Osteoblast (primary cell): Measurements from ENCODE around the gene PSMD12. TPM values are rescaled to one million over a fixed set of nuclear protein-coding genes. Genes with fewer than 3 reads are reported as not detected.
"Not testable (repeated sequence)": the region's sequence is repeated elsewhere in the genome, so short reads cannot be mapped to it uniquely, and the experiment has no call there.

Experiments
- DNase-seq: peaks from one replicate; pipeline ENCODE4 v3.0.0; 2011; ENCODE audit warnings: low spot score, mixed read lengths; ENCODE audit not compliant: insufficient read length; ENCODE audit errors: missing footprints
- H2AFZ ChIP-seq: 2 replicates; pipeline ENCODE4 v1.6.0; 2011; ENCODE audit warnings: mild to moderate bottlenecking, low read length
- H3K27ac ChIP-seq: 2 replicates; pipeline ENCODE4 v1.5.1; 2011; ENCODE audit warnings: mild to moderate bottlenecking, low read depth, low read length, moderate library complexity
- H3K27me3 ChIP-seq: 2 replicates; pipeline ENCODE4 v1.6.0; 2012; ENCODE audit warnings: mild to moderate bottlenecking, control low read depth, inconsistent platforms, low read length, moderate library complexity; ENCODE audit not compliant: insufficient read depth
- H3K36me3 ChIP-seq: 2 replicates; pipeline ENCODE4 v1.5.1; 2011; ENCODE audit warnings: mild to moderate bottlenecking, low read length, control low read depth, moderate library complexity; ENCODE audit not compliant: insufficient read depth
- H3K4me1 ChIP-seq: 2 replicates; pipeline ENCODE4 v1.5.1; 2011; ENCODE audit warnings: mild to moderate bottlenecking, low read length, control low read depth, moderate library complexity; ENCODE audit not compliant: insufficient read depth
- H3K4me2 ChIP-seq: 2 replicates; pipeline ENCODE4 v1.6.0; 2011; ENCODE audit warnings: mild to moderate bottlenecking, low read length; ENCODE audit not compliant: insufficient read depth
- H3K4me3 ChIP-seq: fragments of 200-600 bp; sonication (generic); 3 replicates; pipeline ENCODE4 v1.5.1; 2012; ENCODE audit warnings: mild to moderate bottlenecking, low read length, inconsistent platforms; ENCODE audit not compliant: insufficient read depth
- H3K79me2 ChIP-seq: 2 replicates; pipeline ENCODE4 v1.6.0; 2012; ENCODE audit warnings: mild to moderate bottlenecking, low read length, control low read depth, inconsistent platforms; ENCODE audit not compliant: insufficient read depth
- H3K9me3 ChIP-seq: 2 replicates; pipeline ENCODE4 v1.5.1; 2011; ENCODE audit warnings: low read depth, low read length, control low read depth
- H4K20me1 ChIP-seq: 2 replicates; pipeline ENCODE4 v1.6.0; 2012; ENCODE audit warnings: mild to moderate bottlenecking, low read length, control low read depth; ENCODE audit not compliant: insufficient read depth
- CTCF ChIP-seq: IDR thresholded peaks from 2 replicates; pipeline ENCODE4 v1.5.1; 2011; ENCODE audit warnings: mild to moderate bottlenecking, low read depth, low read length, moderate library complexity; ENCODE audit errors: extremely low read depth
- total RNA-seq: library from RNA; depleted of rRNA; stranded (reverse); fragments of >200 nt; gene quantifications from 2 replicates; pipeline ENCODE4 v1.2.3, GENCODE V29; 2012

Gene PSMD12
- total RNA-seq, 1 donor: 24.2 TPM

GRCh38 chr17:67315865-67316264 lies 50.5 kb downstream of the PSMD12 start:
- TF ChIP-seq CTCF: no peak
- Histone ChIP-seq H3K9me3 (no peaks in the 10 kb centered on the region), H3K27me3 (no peaks in the 10 kb centered on the region), H3K36me3 (no peaks in the 10 kb centered on the region), H3K79me2 (no peaks in the 10 kb centered on the region), H4K20me1 (no peaks in the 10 kb centered on the region), H3K4me2 (no peak overlapping the region), H3K4me1 (no peaks in the 10 kb centered on the region), H3K27ac (no peak overlapping the region), H2AFZ (no peak overlapping the region), H3K4me3 (no peak overlapping the region)
- DNase-seq: no peak

- Histone ChIP-seq H3K4me2 (no peak overlapping the region), H3K4me1 (no peaks in the 10 kb centered on the region), H3K27me3 (no peaks in the 10 kb centered on the region), H3K4me3 (no peak overlapping the region), H4K20me1 (no peaks in the 10 kb centered on the region), H3K36me3 (no peaks in the 10 kb centered on the region), H3K27ac (no peak overlapping the region), H3K79me2 (no peaks in the 10 kb centered on the region), H3K9me3 (no peaks in the 10 kb centered on the region), H2AFZ (no peak overlapping the region)
- TF ChIP-seq CTCF: no peak
- no peak for DNase-seq
These were observed 54.1 kb downstream of the PSMD12 start for GRCh38 chr17:67312265-67312664.

GRCh38 chr17:67311575-67311974 lies 54.8 kb downstream of the PSMD12 start:
- no peak for TF ChIP-seq CTCF
- Histone ChIP-seq H3K4me2 (no peak overlapping the region), H3K4me3 (no peak overlapping the region)

GRCh38 chr17:67310406-67310805 lies 56.0 kb downstream of the PSMD12 start:
- Histone ChIP-seq H3K79me2 (no peaks in the 10 kb centered on the region), H3K4me1 (no peaks in the 10 kb centered on the region), H3K9me3 (no peaks in the 10 kb centered on the region), H3K27ac (no peak overlapping the region), H3K4me2 (no peak overlapping the region), H3K27me3 (no peaks in the 10 kb centered on the region), H3K36me3 (no peaks in the 10 kb centered on the region), H2AFZ (no peak overlapping the region), H4K20me1 (no peaks in the 10 kb centered on the region), H3K4me3 (no peak overlapping the region)
- TF ChIP-seq CTCF: no peak
- no peak for DNase-seq

More at GRCh38 chr17:67311575-67311974, 54.8 kb downstream of the PSMD12 start:
- no peaks in the 10 kb centered on the region for H3K9me3 ChIP-seq
- H3K27ac ChIP-seq: no peak overlapping the region
- no peak overlapping the region for H2AFZ ChIP-seq
- H3K36me3 ChIP-seq: no peaks in the 10 kb centered on the region
- no peaks in the 10 kb centered on the region for H3K79me2 ChIP-seq
- no peaks in the 10 kb centered on the region for H3K27me3 ChIP-seq
- no peaks in the 10 kb centered on the region for H3K4me1 ChIP-seq
- H4K20me1 ChIP-seq: no peaks in the 10 kb centered on the region
- DNase-seq: no peak

GRCh38 chr17:67305446-67306235 lies 60.7 kb downstream of the PSMD12 start:
- not testable (repeated sequence) for H3K36me3 ChIP-seq, H2AFZ ChIP-seq, H3K27ac ChIP-seq, H3K9me3 ChIP-seq, H3K79me2 ChIP-seq, H3K27me3 ChIP-seq, H3K4me1 ChIP-seq, H3K4me3 ChIP-seq, H4K20me1 ChIP-seq, H3K4me2 ChIP-seq, DNase-seq
